Astrocyte (in vitro differentiated cells and primary cell): ENCODE results near the gene GPC3. TPM values are rescaled to one million over a fixed set of nuclear protein-coding genes. Genes with fewer than 3 reads are reported as not detected.
A peak's percentile ranks its signal among the peaks of the same experiment; 100 is the strongest.

Source experiments
- DNase-seq: peaks from one replicate; pipeline ENCODE4 v3.0.0-alpha.2; 2010; ENCODE audit warnings: low read depth
- FAIRE-seq: peaks from 2 replicates; lab custom pipeline; 2011; peaks lifted over from hg19 to GRCh38; lab: Jason Lieb, UNC
- H2AFZ ChIP-seq: 2 replicates; pipeline ENCODE4 v1.6.0; 2012; ENCODE audit warnings: low read depth, low read length, inconsistent platforms
- H3K27ac ChIP-seq: 2 replicates; pipeline ENCODE4 v1.5.1; 2011; ENCODE audit warnings: low read depth, low read length, inconsistent platforms
- H3K27me3 ChIP-seq: 2 replicates; pipeline ENCODE4 v1.6.0; 2011; ENCODE audit warnings: low read length, inconsistent platforms; ENCODE audit not compliant: insufficient read depth
- H3K36me3 ChIP-seq: 2 replicates; pipeline ENCODE4 v1.5.1; 2011; ENCODE audit warnings: low read length, inconsistent platforms; ENCODE audit not compliant: insufficient read depth
- H3K4me1 ChIP-seq: 2 replicates; pipeline ENCODE4 v1.5.1; 2011; ENCODE audit warnings: low read length, inconsistent platforms; ENCODE audit not compliant: insufficient read depth
- H3K4me2 ChIP-seq: 2 replicates; pipeline ENCODE4 v1.6.0; 2012; ENCODE audit warnings: low read length, inconsistent platforms
- H3K4me3 ChIP-seq: 2 replicates; pipeline ENCODE4 v1.5.1; 2011; ENCODE audit warnings: low read depth, mild to moderate bottlenecking, low read length, inconsistent platforms; ENCODE audit not compliant: insufficient read depth
- H3K79me2 ChIP-seq: 2 replicates; pipeline ENCODE4 v1.6.0; 2012; ENCODE audit warnings: mild to moderate bottlenecking, low read length, inconsistent platforms; ENCODE audit not compliant: insufficient read depth
- H3K9ac ChIP-seq: 2 replicates; pipeline ENCODE4 v1.6.0; 2012; ENCODE audit warnings: mild to moderate bottlenecking, low read length, inconsistent platforms
- H3K9me3 ChIP-seq: 2 replicates; pipeline ENCODE4 v1.5.1; 2012; ENCODE audit warnings: low read depth, mild to moderate bottlenecking, low read length, inconsistent platforms; ENCODE audit not compliant: insufficient read depth
- H4K20me1 ChIP-seq: 2 replicates; pipeline ENCODE4 v1.6.0; 2012; ENCODE audit warnings: low read length, inconsistent platforms; ENCODE audit not compliant: insufficient read depth
- H3K27ac Mint-ChIP-seq: one replicate; pipeline ENCODE4 v1.8.0; 2021; ENCODE audit warnings: mild to moderate bottlenecking, mixed read lengths; ENCODE audit not compliant: unreplicated experiment
- H3K27me3 Mint-ChIP-seq: one replicate; pipeline ENCODE4 v1.8.0; 2021; ENCODE audit warnings: low read depth, mixed read lengths; ENCODE audit not compliant: unreplicated experiment
- H3K36me3 Mint-ChIP-seq: one replicate; pipeline ENCODE4 v1.8.0; 2021; ENCODE audit warnings: low read depth, mixed read lengths; ENCODE audit not compliant: unreplicated experiment
- H3K4me1 Mint-ChIP-seq: one replicate; pipeline ENCODE4 v1.8.0; 2021; ENCODE audit warnings: low read depth, mixed read lengths; ENCODE audit not compliant: unreplicated experiment
- H3K4me3 Mint-ChIP-seq: one replicate; pipeline ENCODE4 v1.8.0; 2021; ENCODE audit warnings: mild to moderate bottlenecking, moderate library complexity, mixed read lengths; ENCODE audit not compliant: unreplicated experiment
- H3K9me3 Mint-ChIP-seq: one replicate; pipeline ENCODE4 v1.8.0; 2021; ENCODE audit warnings: mild to moderate bottlenecking, mixed read lengths; ENCODE audit not compliant: unreplicated experiment
- EZH2 ChIP-seq: IDR thresholded peaks from 2 replicates; pipeline ENCODE4 v1.6.1; 2012; ENCODE audit warnings: mild to moderate bottlenecking, low read length, inconsistent platforms; ENCODE audit not compliant: insufficient read depth
- total RNA-seq: library from RNA; stranded (reverse); gene quantifications from 2 replicates; pipeline ENCODE4 v1.2.1, GENCODE V29; 2021
- TF ChIP-seq, protein P1 (sequence below): IDR thresholded peaks from 2 replicates; pipeline ENCODE4 v1.5.1; 2011; ENCODE audit warnings: low read depth, mild to moderate bottlenecking, inconsistent platforms, low read length, moderate library complexity; ENCODE audit not compliant: insufficient read depth

The GPC3 gene
- total RNA-seq, 1 donor from 2014 or later: 8.2 TPM

DNA sequence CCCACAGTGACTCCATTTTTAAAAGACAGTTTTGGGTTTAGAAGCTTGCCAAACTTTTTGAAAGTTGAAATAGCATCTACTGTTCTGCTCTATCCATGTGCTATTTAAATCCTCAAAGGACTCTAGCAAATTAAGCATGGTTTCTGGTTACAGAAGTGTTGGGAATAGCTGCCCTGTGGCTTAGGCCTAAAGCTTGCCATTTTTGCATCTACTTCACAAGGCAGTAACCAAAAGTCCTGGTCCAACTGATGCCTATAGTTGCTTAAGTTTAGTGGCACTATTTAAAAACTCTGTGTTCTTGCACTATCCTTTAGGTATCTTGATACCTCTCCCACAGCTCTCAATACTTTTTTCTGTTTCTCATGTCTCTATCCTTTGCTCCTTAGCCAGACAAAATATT lies 319.1 kb downstream of the GPC3 start:
- Mint-ChIP-seq H3K9me3 (no peaks in the 10 kb centered on the region), H3K36me3 (no peaks in the 10 kb centered on the region), H3K4me3 (no peak overlapping the region), H3K27me3 (no peaks in the 10 kb centered on the region), H3K27ac (no peak overlapping the region), H3K4me1 (no peaks in the 10 kb centered on the region)
- Histone ChIP-seq H3K4me3 (no peak overlapping the region), H3K4me1 (no peaks in the 10 kb centered on the region), H3K27ac (no peak overlapping the region), H4K20me1 (no peaks in the 10 kb centered on the region), H2AFZ (no peak overlapping the region), H3K36me3 (no peaks in the 10 kb centered on the region), H3K4me2 (no peak overlapping the region), H3K27me3 (no peaks in the 10 kb centered on the region), H3K9ac (no peak overlapping the region), H3K79me2 (no peaks in the 10 kb centered on the region), H3K9me3 (no peaks in the 10 kb centered on the region)
- no peak for TF ChIP-seq EZH2
- TF ChIP-seq, protein P1, sequence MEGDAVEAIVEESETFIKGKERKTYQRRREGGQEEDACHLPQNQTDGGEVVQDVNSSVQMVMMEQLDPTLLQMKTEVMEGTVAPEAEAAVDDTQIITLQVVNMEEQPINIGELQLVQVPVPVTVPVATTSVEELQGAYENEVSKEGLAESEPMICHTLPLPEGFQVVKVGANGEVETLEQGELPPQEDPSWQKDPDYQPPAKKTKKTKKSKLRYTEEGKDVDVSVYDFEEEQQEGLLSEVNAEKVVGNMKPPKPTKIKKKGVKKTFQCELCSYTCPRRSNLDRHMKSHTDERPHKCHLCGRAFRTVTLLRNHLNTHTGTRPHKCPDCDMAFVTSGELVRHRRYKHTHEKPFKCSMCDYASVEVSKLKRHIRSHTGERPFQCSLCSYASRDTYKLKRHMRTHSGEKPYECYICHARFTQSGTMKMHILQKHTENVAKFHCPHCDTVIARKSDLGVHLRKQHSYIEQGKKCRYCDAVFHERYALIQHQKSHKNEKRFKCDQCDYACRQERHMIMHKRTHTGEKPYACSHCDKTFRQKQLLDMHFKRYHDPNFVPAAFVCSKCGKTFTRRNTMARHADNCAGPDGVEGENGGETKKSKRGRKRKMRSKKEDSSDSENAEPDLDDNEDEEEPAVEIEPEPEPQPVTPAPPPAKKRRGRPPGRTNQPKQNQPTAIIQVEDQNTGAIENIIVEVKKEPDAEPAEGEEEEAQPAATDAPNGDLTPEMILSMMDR: no peak
- no peak for DNase-seq
- FAIRE-seq: peak; percentile 26

DNA sequence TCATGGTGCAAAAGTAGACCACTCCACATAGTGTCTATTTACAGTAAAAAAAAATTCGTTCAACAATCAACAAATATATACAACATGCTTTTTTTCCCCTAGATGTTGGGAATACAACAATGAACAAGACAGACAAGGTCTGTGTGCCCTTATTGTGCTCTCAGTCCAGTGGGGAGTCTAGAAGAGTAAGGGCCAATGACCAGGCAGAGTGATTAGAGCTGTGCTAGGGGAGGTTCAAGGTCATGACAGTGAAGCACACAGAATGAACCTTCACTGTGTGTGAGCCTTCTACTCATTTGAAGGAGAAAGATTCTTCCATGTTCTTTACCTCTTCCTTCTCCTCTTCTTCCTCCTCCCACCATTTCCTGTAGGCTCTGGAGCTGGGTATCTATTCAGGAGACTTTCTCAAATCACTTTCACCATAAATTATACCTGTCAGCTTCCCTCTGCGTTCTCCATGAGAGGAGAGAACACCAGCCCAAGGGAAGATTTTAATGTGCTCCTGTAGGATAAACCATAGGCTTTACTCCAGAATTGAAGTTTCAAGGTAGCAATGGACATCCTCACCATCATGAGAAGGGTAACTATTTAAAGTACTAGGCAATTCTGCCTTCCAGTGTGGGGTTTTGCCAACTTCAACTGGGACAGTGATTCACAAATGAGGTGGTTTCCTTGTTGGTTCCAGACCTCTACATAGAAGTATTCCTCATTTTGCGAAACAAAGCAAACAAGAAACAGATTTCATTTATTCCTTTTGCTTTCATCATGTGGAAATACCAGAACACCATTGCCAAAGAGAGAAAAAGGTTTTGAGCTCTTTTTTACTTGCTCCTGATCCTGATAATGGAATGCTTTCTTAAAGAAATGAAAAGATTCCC lies 323.2 kb downstream of the GPC3 start:
- H3K27ac Mint-ChIP-seq: no peak overlapping the region
- no peaks in the 10 kb centered on the region for H4K20me1 ChIP-seq
- no peaks in the 10 kb centered on the region for H3K9me3 ChIP-seq
- H3K4me3 ChIP-seq: no peak overlapping the region
- H3K27me3 ChIP-seq: no peaks in the 10 kb centered on the region
- H3K9ac ChIP-seq: no peak overlapping the region
- FAIRE-seq (peak; percentile 26), DNase-seq (no peak)
- H3K36me3 ChIP-seq: no peaks in the 10 kb centered on the region
- no peak overlapping the region for H3K27ac ChIP-seq
- H3K4me3 Mint-ChIP-seq: no peak overlapping the region
- no peaks in the 10 kb centered on the region for H3K27me3 Mint-ChIP-seq
- H3K79me2 ChIP-seq: no peaks in the 10 kb centered on the region
- H3K9me3 Mint-ChIP-seq: no peaks in the 10 kb centered on the region
- no peaks in the 10 kb centered on the region for H3K4me1 ChIP-seq
- TF ChIP-seq EZH2: no peak
- TF ChIP-seq, protein P1: no peak
- H2AFZ ChIP-seq: no peak overlapping the region
- no peaks in the 10 kb centered on the region for H3K36me3 Mint-ChIP-seq
- H3K4me1 Mint-ChIP-seq: no peaks in the 10 kb centered on the region
- no peak overlapping the region for H3K4me2 ChIP-seq

DNA sequence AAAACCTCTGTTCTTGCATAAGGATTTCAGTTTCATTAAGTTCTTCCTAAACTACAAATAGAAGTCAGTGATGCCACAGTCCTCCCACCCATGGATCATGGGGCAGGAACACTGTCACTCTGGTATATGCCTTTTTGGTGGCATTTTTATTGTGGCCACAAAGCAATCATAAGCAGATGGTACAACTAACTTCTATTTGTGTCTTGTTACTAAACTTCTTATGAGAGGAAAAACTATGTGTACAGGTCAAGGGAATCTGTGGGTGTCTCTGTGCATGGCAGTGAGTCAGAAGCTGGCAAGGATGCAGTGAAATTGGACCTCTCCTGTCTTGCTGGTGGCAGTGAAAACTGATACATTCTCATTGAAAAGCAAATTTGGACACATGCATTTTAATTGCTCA lies 325.1 kb downstream of the GPC3 start:
- no peak overlapping the region for H3K27ac Mint-ChIP-seq
- no peaks in the 10 kb centered on the region for H3K36me3 Mint-ChIP-seq

More for the DNA sequence above, 325.1 kb downstream of the GPC3 start:
- no peak overlapping the region for H3K9ac ChIP-seq
- no peaks in the 10 kb centered on the region for H3K27me3 Mint-ChIP-seq
- no peak for TF ChIP-seq EZH2
- TF ChIP-seq, protein P1: no peak
- H3K79me2 ChIP-seq: no peaks in the 10 kb centered on the region
- FAIRE-seq (peak; percentile 9), DNase-seq (peak; percentile 68)
- H3K4me2 ChIP-seq: no peak overlapping the region
- no peaks in the 10 kb centered on the region for H3K36me3 ChIP-seq
- H3K9me3 ChIP-seq: no peaks in the 10 kb centered on the region
- H3K4me3 Mint-ChIP-seq: no peak overlapping the region
- no peaks in the 10 kb centered on the region for H3K4me1 ChIP-seq
- no peak overlapping the region for H3K4me3 ChIP-seq
- H3K4me1 Mint-ChIP-seq: peaks cover 15% of the 10 kb centered on the region
- no peak overlapping the region for H3K27ac ChIP-seq
- no peaks in the 10 kb centered on the region for H3K27me3 ChIP-seq
- H3K9me3 Mint-ChIP-seq: no peaks in the 10 kb centered on the region
- H2AFZ ChIP-seq: no peak overlapping the region
- H4K20me1 ChIP-seq: no peaks in the 10 kb centered on the region
